LNCaP clone FGC (cell line): ENCODE measurements around the gene SCUBE2.
"Not testable (repeated sequence)": the region's sequence is repeated elsewhere in the genome, so short reads cannot be mapped to it uniquely, and the experiment has no call there.

Source experiments
- DNase-seq: peaks from one replicate; pipeline ENCODE4 v3.0.0-alpha.2; 2011; ENCODE audit warnings: low read depth
- H3K4me3 ChIP-seq: 2 replicates; pipeline ENCODE4 v1.5.1; 2011; ENCODE audit warnings: mild to moderate bottlenecking, low read depth, low read length, control low read depth
- TF ChIP-seq, protein P1 (sequence below): IDR thresholded peaks from 2 replicates; pipeline ENCODE4 v1.5.1; 2012; ENCODE audit warnings: mild to moderate bottlenecking; ENCODE audit not compliant: control insufficient read depth, insufficient read depth; ENCODE audit errors: extremely low read depth

SCUBE2 gene

DNA sequence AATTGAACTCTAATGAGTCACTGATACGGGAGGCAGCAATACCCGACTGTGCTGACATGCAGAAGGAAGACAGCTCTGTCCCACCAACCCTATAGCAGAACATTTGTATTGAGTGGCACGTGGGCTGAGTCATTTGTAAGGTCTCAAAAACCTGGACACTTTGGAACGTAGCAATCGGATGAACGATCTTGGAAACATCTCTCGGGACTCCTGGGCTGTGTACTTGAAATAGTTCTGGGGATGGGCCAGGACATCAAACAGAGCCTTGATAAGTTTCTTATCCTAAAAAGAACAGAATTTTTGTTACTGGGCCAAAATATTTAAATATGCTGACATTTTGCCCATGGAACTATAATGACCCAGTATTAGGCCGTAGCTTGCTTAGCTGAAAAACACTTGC, 70.5 kb downstream of the SCUBE2 start:
- no peak for DNase-seq
- H3K4me3 ChIP-seq: no peak overlapping the region
- TF ChIP-seq, protein P1, sequence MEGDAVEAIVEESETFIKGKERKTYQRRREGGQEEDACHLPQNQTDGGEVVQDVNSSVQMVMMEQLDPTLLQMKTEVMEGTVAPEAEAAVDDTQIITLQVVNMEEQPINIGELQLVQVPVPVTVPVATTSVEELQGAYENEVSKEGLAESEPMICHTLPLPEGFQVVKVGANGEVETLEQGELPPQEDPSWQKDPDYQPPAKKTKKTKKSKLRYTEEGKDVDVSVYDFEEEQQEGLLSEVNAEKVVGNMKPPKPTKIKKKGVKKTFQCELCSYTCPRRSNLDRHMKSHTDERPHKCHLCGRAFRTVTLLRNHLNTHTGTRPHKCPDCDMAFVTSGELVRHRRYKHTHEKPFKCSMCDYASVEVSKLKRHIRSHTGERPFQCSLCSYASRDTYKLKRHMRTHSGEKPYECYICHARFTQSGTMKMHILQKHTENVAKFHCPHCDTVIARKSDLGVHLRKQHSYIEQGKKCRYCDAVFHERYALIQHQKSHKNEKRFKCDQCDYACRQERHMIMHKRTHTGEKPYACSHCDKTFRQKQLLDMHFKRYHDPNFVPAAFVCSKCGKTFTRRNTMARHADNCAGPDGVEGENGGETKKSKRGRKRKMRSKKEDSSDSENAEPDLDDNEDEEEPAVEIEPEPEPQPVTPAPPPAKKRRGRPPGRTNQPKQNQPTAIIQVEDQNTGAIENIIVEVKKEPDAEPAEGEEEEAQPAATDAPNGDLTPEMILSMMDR: no peak

DNA sequence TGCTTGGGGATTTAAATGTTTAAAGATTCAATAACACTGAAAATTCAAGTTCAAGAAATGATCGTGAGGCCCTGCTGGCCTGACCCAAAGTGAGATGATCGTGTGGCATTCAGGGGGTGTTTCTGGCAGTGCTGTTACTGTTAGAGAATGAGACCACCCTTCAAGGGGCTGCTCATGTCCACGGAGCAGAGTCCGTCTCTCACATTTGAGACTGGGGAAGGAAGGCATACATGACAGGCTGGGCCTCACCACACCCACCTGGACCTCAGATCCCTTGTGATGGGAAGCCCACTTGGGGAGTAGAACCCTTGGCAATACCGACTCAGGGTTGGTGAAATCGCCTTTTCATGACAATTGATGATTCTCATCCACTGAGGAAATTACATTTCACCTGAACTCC, 71.5 kb downstream of the SCUBE2 start:
- H3K4me3 ChIP-seq: no peak overlapping the region
- TF ChIP-seq, protein P1: no peak
- no peak for DNase-seq

DNA sequence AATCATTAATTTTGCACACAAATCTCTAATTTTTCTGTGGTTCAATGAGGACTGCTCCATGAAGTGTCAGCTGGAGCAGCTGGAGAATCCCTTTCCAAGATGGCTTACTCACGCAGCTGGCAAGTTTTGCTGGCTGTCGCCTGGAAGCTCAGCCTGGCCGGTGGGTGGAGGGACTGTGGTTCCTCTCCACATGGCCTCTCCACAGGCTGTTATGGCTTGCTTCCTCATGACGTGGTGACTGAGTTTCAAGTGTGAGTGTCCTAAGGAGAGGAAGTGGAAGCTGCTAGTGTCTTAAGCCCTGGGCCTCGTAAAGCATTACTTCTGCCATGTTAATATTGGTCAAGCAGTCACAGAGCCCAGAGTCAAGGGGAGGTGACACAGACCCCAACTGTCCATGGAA, 73.6 kb downstream of the SCUBE2 start:
- no peak overlapping the region for H3K4me3 ChIP-seq
- TF ChIP-seq, protein P1: no peak
- no peak for DNase-seq

GRCh38 chr11:9016916-9017642, 74.3 kb downstream of the SCUBE2 start:
- no peak overlapping the region for H3K4me3 ChIP-seq
- no peak for DNase-seq
- TF ChIP-seq, protein P1: no peak

DNA sequence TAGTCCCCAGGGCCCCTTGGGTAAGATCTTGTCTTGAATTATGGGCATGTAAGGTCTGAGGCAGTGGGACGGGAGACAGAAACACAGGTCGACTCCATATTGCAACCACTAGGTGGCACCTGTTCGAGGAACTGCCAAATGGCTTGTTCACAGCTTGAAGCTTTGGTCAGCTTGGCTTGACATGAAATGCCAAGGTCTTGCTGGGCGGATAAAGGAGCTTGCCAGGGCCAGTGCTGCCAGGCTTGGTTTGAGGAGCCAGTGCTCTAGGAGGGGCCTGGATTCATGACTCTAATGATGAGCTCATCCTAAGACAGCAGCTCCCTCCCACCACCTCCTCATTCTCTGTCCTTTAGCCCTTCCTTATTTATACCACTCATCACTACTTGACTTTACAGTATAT, 75.7 kb downstream of the SCUBE2 start:
- no peak overlapping the region for H3K4me3 ChIP-seq
- TF ChIP-seq, protein P1: peak; percentile 89

DNA sequence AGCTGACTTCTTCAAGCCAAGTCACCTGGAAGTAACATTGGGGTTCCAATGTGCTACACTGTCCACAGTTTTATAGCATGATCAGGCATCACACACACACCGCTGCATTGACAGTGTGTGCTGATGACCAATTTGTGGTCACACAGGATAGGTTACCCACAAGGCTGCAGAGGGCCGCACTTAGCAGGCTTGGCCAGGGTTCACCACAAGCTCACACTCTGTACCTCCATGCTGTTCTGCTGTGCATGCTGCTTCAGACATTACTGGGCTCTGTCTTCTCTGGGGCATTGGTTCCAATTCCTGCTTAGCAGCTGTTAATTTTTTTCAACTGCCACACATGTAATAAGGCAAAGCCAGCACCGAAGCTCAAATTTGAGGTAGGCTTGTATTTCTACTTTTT, 76.6 kb downstream of the SCUBE2 start:
- no peak for DNase-seq
- TF ChIP-seq, protein P1: no peak
- no peak overlapping the region for H3K4me3 ChIP-seq

More for the DNA sequence above, 75.7 kb downstream of the SCUBE2 start:
- DNase-seq: peak; percentile 82

DNA sequence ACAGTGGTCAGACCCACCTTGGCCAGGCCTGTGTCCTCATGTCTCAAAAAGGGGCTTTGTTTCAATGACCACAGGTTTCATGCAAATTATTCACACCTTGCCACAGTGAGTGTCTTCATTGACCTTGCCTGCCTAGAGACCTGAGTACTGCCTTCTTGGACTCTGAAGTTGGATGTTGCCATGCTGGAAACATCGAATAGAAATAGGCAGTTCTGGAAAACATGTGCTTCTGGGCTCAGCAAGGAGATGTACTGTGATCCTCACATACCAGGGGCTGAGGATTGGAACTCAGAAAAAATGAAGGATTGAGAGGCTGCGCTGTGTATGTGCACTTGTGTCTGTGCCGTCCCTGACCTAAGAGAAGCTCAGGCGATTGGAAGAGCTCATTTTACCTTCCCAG, 78.0 kb downstream of the SCUBE2 start:
- no peak overlapping the region for H3K4me3 ChIP-seq
- no peak for DNase-seq
- TF ChIP-seq, protein P1: no peak

DNA sequence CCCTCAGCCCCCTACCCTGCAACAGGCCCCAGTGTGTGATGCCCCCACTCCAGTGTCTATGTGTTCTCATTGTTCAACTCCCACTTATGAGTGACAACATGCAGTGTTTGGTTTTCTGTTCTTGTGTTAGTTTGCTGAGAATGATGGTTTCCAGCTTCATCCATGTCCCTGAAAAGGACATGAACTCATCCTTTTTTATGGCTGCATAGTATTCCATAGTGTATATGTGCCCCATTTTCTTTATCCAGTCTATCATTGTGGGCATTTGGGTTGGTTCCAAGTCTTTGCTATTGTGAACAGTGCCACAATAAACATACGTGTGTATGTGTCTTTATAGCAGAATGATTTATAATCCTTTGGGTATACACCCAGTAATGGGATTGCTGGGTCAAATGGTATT, 81.9 kb downstream of the SCUBE2 start:
- not testable (repeated sequence) for DNase-seq, H3K4me3 ChIP-seq
